ENCODE results near the gene KIAA1614.

KIAA1614 gene

GRCh38 chr1:180981596-180982387 lies 69.1 kb downstream of the KIAA1614 start:
- Histone ChIP-seq H3K36me3 (replicated peaks in 1 of 2; ENCODE audit: control insufficient read depth in 2 of 2, insufficient read depth in 2 of 2, low read length in 2 of 2) (peaks cover 16 to 97% of the 10 kb centered on the region in 2 donors), H3K4me3 (ENCODE audit: low read length in 2 of 2) (no peak overlapping the region), H3K18ac (ENCODE audit: low read length) (no peak overlapping the region), H3K4me2 (ENCODE audit: insufficient read depth, low read length, poor library complexity, severe bottlenecking) (no peak overlapping the region), H3K14ac (ENCODE audit: low read length) (no peak overlapping the region), H3K27ac (replicated peaks; ENCODE audit: low read length) (no peak overlapping the region), H2AK5ac (ENCODE audit: low read depth, low read length) (no peak overlapping the region), H4K8ac (ENCODE audit: low read depth, low read length) (no peak overlapping the region), H2BK12ac (ENCODE audit: low read length) (no peak overlapping the region), H3K4me1 (ENCODE audit: control insufficient read depth in 2 of 2, insufficient read depth in 1 of 2, low read depth in 1 of 2, low read length in 2 of 2) (peaks cover 0 to 6% of the 10 kb centered on the region in 2 donors), H3K27me3 (ENCODE audit: control insufficient read depth in 3 of 3, insufficient read depth in 3 of 3, low read depth in 1 of 3, low read length in 3 of 3) (no peaks in the 10 kb centered on the region), H2BK5ac (ENCODE audit: low read length) (no peak overlapping the region), H2BK120ac (ENCODE audit: low read depth, low read length) (no peak overlapping the region), H3K79me1 (ENCODE audit: low read depth, low read length) (no peaks in the 10 kb centered on the region), H3K23ac (ENCODE audit: low read depth, low read length, poor library complexity) (no peak overlapping the region), H4K91ac (ENCODE audit: low read depth, low read length, poor library complexity) (no peak overlapping the region), H3K9ac (ENCODE audit: low read depth, low read length, poor library complexity) (no peak overlapping the region), H3K9me3 (replicated peaks in 1 of 2; ENCODE audit: control insufficient read depth in 2 of 2, insufficient read depth in 1 of 2, low read depth in 1 of 2, low read length in 2 of 2) (peaks cover 0 to 19% of the 10 kb centered on the region in 2 donors), H2BK15ac (ENCODE audit: low read length) (no peak overlapping the region), H3K4ac (ENCODE audit: low read length) (no peak overlapping the region), H2AFZ (ENCODE audit: low read length) (no peak overlapping the region)
- no peak for DNase-seq (ENCODE audit: low spot score)
- no CpG with 5 or more reads among the region's 11 CpGs for WGBS, 2 donors (ENCODE audit: extremely low coverage in 2 of 2, insufficient read length in 2 of 2, insufficient replicate concordance in 1 of 2)

- Histone ChIP-seq H2AFZ (ENCODE audit: low read length) (no peak overlapping the region), H3K4me2 (ENCODE audit: insufficient read depth, low read length, poor library complexity, severe bottlenecking) (no peak overlapping the region), H3K79me1 (ENCODE audit: low read depth, low read length) (no peaks in the 10 kb centered on the region), H3K9ac (ENCODE audit: low read depth, low read length, poor library complexity) (no peak overlapping the region), H2BK5ac (ENCODE audit: low read length) (no peak overlapping the region), H3K36me3 (replicated peaks in 1 of 2; ENCODE audit: control insufficient read depth in 2 of 2, insufficient read depth in 2 of 2, low read length in 2 of 2) (peaks cover 20 to 97% of the 10 kb centered on the region in 2 donors), H2BK12ac (ENCODE audit: low read length) (no peak overlapping the region), H3K27ac (replicated peaks; ENCODE audit: low read length) (no peak overlapping the region), H3K14ac (ENCODE audit: low read length) (no peak overlapping the region), H3K4ac (ENCODE audit: low read length) (no peak overlapping the region), H3K4me1 (ENCODE audit: control insufficient read depth in 2 of 2, insufficient read depth in 1 of 2, low read depth in 1 of 2, low read length in 2 of 2) (peaks cover 0 to 6% of the 10 kb centered on the region in 2 donors), H3K27me3 (ENCODE audit: control insufficient read depth in 3 of 3, insufficient read depth in 3 of 3, low read depth in 1 of 3, low read length in 3 of 3) (no peaks in the 10 kb centered on the region), H2BK15ac (ENCODE audit: low read length) (no peak overlapping the region), H3K18ac (ENCODE audit: low read length) (no peak overlapping the region), H3K9me3 (replicated peaks in 1 of 2; ENCODE audit: control insufficient read depth in 2 of 2, insufficient read depth in 1 of 2, low read depth in 1 of 2, low read length in 2 of 2) (peaks cover 1 to 19% of the 10 kb centered on the region in 2 donors), H2AK5ac (ENCODE audit: low read depth, low read length) (no peak overlapping the region), H3K4me3 (ENCODE audit: low read length in 2 of 2) (no peak overlapping the region), H2BK120ac (ENCODE audit: low read depth, low read length) (no peak overlapping the region), H3K23ac (ENCODE audit: low read depth, low read length, poor library complexity) (no peak overlapping the region), H4K91ac (ENCODE audit: low read depth, low read length, poor library complexity) (no peak overlapping the region), H4K8ac (ENCODE audit: low read depth, low read length) (no peak overlapping the region)
- no peak for DNase-seq (ENCODE audit: low spot score)
- no CpG with 5 or more reads among the region's 1 CpG for WGBS, 2 donors (ENCODE audit: extremely low coverage in 2 of 2, insufficient read length in 2 of 2, insufficient replicate concordance in 1 of 2)
These were observed 69.7 kb downstream of the KIAA1614 start for GRCh38 chr1:180982422-180982821.

- no peak overlapping the region for H3K4me3 ChIP-seq (ENCODE audit: low read length in 2 of 2)
These were observed 75.6 kb downstream of the KIAA1614 start for GRCh38 chr1:180988253-180988752.

GRCh38 chr1:180994262-180994661 lies 81.6 kb downstream of the KIAA1614 start:
- Histone ChIP-seq H2BK15ac (ENCODE audit: low read length) (no peak overlapping the region), H3K4me1 (ENCODE audit: control insufficient read depth in 2 of 2, insufficient read depth in 1 of 2, low read depth in 1 of 2, low read length in 2 of 2) (no peaks in the 10 kb centered on the region), H3K27ac (replicated peaks; ENCODE audit: low read length) (no peak overlapping the region), H3K27me3 (ENCODE audit: control insufficient read depth in 3 of 3, insufficient read depth in 3 of 3, low read depth in 1 of 3, low read length in 3 of 3) (no peaks in the 10 kb centered on the region), H4K8ac (ENCODE audit: low read depth, low read length) (no peak overlapping the region), H2BK12ac (ENCODE audit: low read length) (no peak overlapping the region), H3K36me3 (replicated peaks in 1 of 2; ENCODE audit: control insufficient read depth in 2 of 2, insufficient read depth in 2 of 2, low read length in 2 of 2) (peaks cover 21 to 92% of the 10 kb centered on the region in 2 donors), H2AFZ (ENCODE audit: low read length) (no peak overlapping the region), H3K14ac (ENCODE audit: low read length) (no peak overlapping the region), H3K4me3 (ENCODE audit: low read length in 2 of 2) (no peak overlapping the region), H3K4ac (ENCODE audit: low read length) (no peak overlapping the region), H3K23ac (ENCODE audit: low read depth, low read length, poor library complexity) (no peak overlapping the region), H3K9ac (ENCODE audit: low read depth, low read length, poor library complexity) (no peak overlapping the region), H2BK120ac (ENCODE audit: low read depth, low read length) (no peak overlapping the region), H3K4me2 (ENCODE audit: insufficient read depth, low read length, poor library complexity, severe bottlenecking) (no peak overlapping the region), H3K18ac (ENCODE audit: low read length) (no peak overlapping the region), H4K91ac (ENCODE audit: low read depth, low read length, poor library complexity) (no peak overlapping the region), H3K9me3 (replicated peaks in 1 of 2; ENCODE audit: control insufficient read depth in 2 of 2, insufficient read depth in 1 of 2, low read depth in 1 of 2, low read length in 2 of 2) (peaks cover 0 to 3% of the 10 kb centered on the region in 2 donors), H2AK5ac (ENCODE audit: low read depth, low read length) (no peak overlapping the region), H2BK5ac (ENCODE audit: low read length) (no peak overlapping the region), H3K79me1 (ENCODE audit: low read depth, low read length) (no peaks in the 10 kb centered on the region)
- WGBS, 2 donors (ENCODE audit: extremely low coverage in 2 of 2, insufficient read length in 2 of 2, insufficient replicate concordance in 1 of 2) = no CpG with 5 or more reads among the region's 3 CpGs
- no peak for DNase-seq (ENCODE audit: low spot score)

More at GRCh38 chr1:180988253-180988752, 75.6 kb downstream of the KIAA1614 start:
- Histone ChIP-seq H4K8ac (ENCODE audit: low read depth, low read length) (no peak overlapping the region), H2BK120ac (ENCODE audit: low read depth, low read length) (no peak overlapping the region), H3K4ac (ENCODE audit: low read length) (no peak overlapping the region), H3K23ac (ENCODE audit: low read depth, low read length, poor library complexity) (no peak overlapping the region), H2AK5ac (ENCODE audit: low read depth, low read length) (no peak overlapping the region), H3K79me1 (ENCODE audit: low read depth, low read length) (no peaks in the 10 kb centered on the region), H3K27ac (replicated peaks; ENCODE audit: low read length) (no peak overlapping the region), H2AFZ (ENCODE audit: low read length) (no peak overlapping the region), H3K4me2 (ENCODE audit: insufficient read depth, low read length, poor library complexity, severe bottlenecking) (no peak overlapping the region), H2BK15ac (ENCODE audit: low read length) (no peak overlapping the region), H3K36me3 (replicated peaks in 1 of 2; ENCODE audit: control insufficient read depth in 2 of 2, insufficient read depth in 2 of 2, low read length in 2 of 2) (peaks cover 36 to 95% of the 10 kb centered on the region in 2 donors), H4K91ac (ENCODE audit: low read depth, low read length, poor library complexity) (no peak overlapping the region), H3K4me1 (ENCODE audit: control insufficient read depth in 2 of 2, insufficient read depth in 1 of 2, low read depth in 1 of 2, low read length in 2 of 2) (peaks cover 6 to 7% of the 10 kb centered on the region in 2 donors), H3K9ac (ENCODE audit: low read depth, low read length, poor library complexity) (no peak overlapping the region), H2BK12ac (ENCODE audit: low read length) (no peak overlapping the region), H3K14ac (ENCODE audit: low read length) (no peak overlapping the region), H3K27me3 (ENCODE audit: control insufficient read depth in 3 of 3, insufficient read depth in 3 of 3, low read depth in 1 of 3, low read length in 3 of 3) (no peaks in the 10 kb centered on the region), H2BK5ac (ENCODE audit: low read length) (no peak overlapping the region), H3K18ac (ENCODE audit: low read length) (peak overlapping the region; percentile 59), H3K9me3 (replicated peaks in 1 of 2; ENCODE audit: control insufficient read depth in 2 of 2, insufficient read depth in 1 of 2, low read depth in 1 of 2, low read length in 2 of 2) (peaks cover 1 to 3% of the 10 kb centered on the region in 2 donors)
- no CpG with 5 or more reads among the region's 8 CpGs for WGBS, 2 donors (ENCODE audit: extremely low coverage in 2 of 2, insufficient read length in 2 of 2, insufficient replicate concordance in 1 of 2)
- no peak for DNase-seq (ENCODE audit: low spot score)

Data from neuronal stem cell (in vitro differentiated cells).